Measurements from ENCODE around the gene PRKCD.

The PRKCD gene

GRCh38 chr3:53116956-53117355 lies 44.1 kb upstream of the PRKCD start:
- DNase-seq (ENCODE audit: low spot score) = no peak
- no peak for TF ChIP-seq CTCF (IDR thresholded peaks at IDR 0.05; ENCODE audit: borderline replicate concordance, control extremely low read depth, extremely low read depth, insufficient read depth, missing control alignments)
- in situ Hi-C loops (cut with MboI; ENCODE audit: low sequenced_read_pairs, unreplicated experiment) = no loop called here

- in situ Hi-C loops (cut with MboI; ENCODE audit: low sequenced_read_pairs, unreplicated experiment) = no loop called here
- no peak for TF ChIP-seq CTCF (IDR thresholded peaks at IDR 0.05; ENCODE audit: borderline replicate concordance, control extremely low read depth, extremely low read depth, insufficient read depth, missing control alignments)
- DNase-seq (ENCODE audit: low spot score) = no peak
Measured at GRCh38 chr3:53120336-53120735, 40.7 kb upstream of the PRKCD start.

GRCh38 chr3:53122255-53122932 lies 38.6 kb upstream of the PRKCD start:
- DNase-seq (ENCODE audit: low spot score) = no peak
- no peak for TF ChIP-seq CTCF (IDR thresholded peaks at IDR 0.05; ENCODE audit: borderline replicate concordance, control extremely low read depth, extremely low read depth, insufficient read depth, missing control alignments)
- in situ Hi-C loops (cut with MboI; ENCODE audit: low sequenced_read_pairs, unreplicated experiment) = no loop called here

GRCh38 chr3:53122933-53123305 lies 38.1 kb upstream of the PRKCD start:
- no peak for TF ChIP-seq CTCF (IDR thresholded peaks at IDR 0.05; ENCODE audit: borderline replicate concordance, control extremely low read depth, extremely low read depth, insufficient read depth, missing control alignments)
- in situ Hi-C loops (cut with MboI; ENCODE audit: low sequenced_read_pairs, unreplicated experiment) = no loop called here
- no peak for DNase-seq (ENCODE audit: low spot score)

- DNase-seq (ENCODE audit: low spot score) = no peak
- in situ Hi-C loops (cut with MboI; ENCODE audit: low sequenced_read_pairs, unreplicated experiment) = no loop called here
- TF ChIP-seq CTCF (IDR thresholded peaks at IDR 0.05; ENCODE audit: borderline replicate concordance, control extremely low read depth, extremely low read depth, insufficient read depth, missing control alignments) = no peak
Measured at GRCh38 chr3:53123510-53123909, 37.5 kb upstream of the PRKCD start.

- no peak for DNase-seq (ENCODE audit: low spot score)
- in situ Hi-C loops (cut with MboI; ENCODE audit: low sequenced_read_pairs, unreplicated experiment) = no loop called here
- no peak for TF ChIP-seq CTCF (IDR thresholded peaks at IDR 0.05; ENCODE audit: borderline replicate concordance, control extremely low read depth, extremely low read depth, insufficient read depth, missing control alignments)
Measured at GRCh38 chr3:53123953-53124352, 37.1 kb upstream of the PRKCD start.

Data from GM13976 (cell line).